ENCODE results near the gene ZNF444.

- no peak for TF ChIP-seq CTCF (IDR thresholded peaks at IDR 0.05; ENCODE audit: insufficient read depth, low read length, poor library complexity, severe bottlenecking)
- no peak for TF ChIP-seq EZH2phosphoT487 (conservative IDR thresholded peaks at IDR 0.05; ENCODE audit: low read length)
Measured at GRCh38 chr19:56141417-56141993, 418 bp downstream of the ZNF444 start.

Data from SU-DHL-6 (cell line).